HL-60/S4 (cell line): Measurements from ENCODE around the gene GON7.
"Not testable (repeated sequence)": the region's sequence is repeated elsewhere in the genome, so short reads cannot be mapped to it uniquely, and the experiment has no call there.

Experiments
- in situ Hi-C: fragments of 300-500 bp; cut with MboI; formaldehyde crosslinking; loops from 2 replicates; pipeline ENCODE4 v1.14.3; 2022; ENCODE audit warnings: low sequenced_read_pairs

Gene GON7

DNA sequence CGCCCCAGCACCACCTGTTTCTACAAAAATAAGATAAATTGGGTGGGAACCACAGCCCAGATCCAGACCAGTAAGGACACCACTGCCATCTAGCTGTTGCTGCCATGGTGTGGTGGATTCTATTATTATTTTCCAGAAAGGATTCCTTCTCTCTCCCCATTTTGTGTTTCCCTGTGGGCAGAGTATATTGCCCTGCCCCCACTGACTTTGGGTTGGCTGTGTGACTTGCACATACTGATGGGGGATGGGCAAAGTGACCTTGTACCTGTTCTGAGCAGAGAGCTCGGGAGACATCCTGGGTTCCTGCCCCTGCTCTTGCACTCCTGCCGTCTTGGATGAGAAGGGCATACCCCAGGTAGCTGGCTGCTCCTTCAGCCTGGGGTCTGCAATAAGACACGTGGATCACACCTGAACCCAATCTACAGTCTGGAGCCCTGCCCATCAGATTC is 46.5 kb downstream of the GON7 start:
- in situ Hi-C loops, result no loop called here

- in situ Hi-C loops, result not testable (repeated sequence)
Measured at GRCh38 chr14:93159625-93160352, 47.1 kb downstream of the GON7 start.

GRCh38 chr14:93158349-93158748 is 48.5 kb downstream of the GON7 start:
- in situ Hi-C loops, result not testable (repeated sequence)

DNA sequence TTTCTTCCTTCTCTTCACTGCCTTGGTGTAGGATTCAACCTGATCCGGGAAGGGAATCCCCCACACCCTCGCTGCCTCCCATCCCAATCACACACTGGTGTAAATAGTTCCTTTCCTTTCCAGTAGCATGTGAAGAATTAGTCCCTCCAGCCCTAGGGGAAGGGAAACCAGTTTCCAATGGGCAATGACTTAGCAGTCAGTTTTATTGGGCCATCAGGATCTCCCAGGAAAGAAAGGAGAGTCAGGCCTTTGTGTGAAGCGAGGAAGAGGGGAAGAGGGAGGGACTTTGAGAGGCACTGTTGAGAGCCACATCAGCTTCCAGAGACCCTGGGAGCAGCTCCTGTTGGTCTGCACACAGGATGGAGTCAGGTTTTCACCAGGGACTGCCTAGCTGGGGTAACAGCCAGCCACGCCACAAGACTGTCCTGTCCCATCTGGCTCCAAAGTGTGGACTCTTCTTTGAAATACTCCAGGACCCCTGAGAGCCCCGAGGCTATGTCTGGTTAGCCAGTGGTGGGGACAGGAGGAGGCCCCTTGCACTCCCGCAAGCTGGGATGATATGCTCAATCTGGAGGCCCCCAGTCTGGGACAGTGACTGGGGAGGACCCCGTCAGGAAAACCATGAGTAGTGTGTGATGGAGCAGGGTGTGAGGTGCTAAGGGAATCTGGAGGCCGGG is 50.0 kb downstream of the GON7 start:
- in situ Hi-C loops, result no loop called here

- in situ Hi-C loops, result no loop called here
Measured at GRCh38 chr14:93155667-93156066, 51.2 kb downstream of the GON7 start.

- in situ Hi-C loops, result no loop called here
Measured at GRCh38 chr14:93153121-93153520, 53.7 kb downstream of the GON7 start.
